Liver (tissue), 9 donors: Measurements from ENCODE around the gene ADTRP. TPM values are rescaled to one million over a fixed set of nuclear protein-coding genes. Genes with fewer than 3 reads are reported as not detected.

Experiments used
- DNase-seq: peaks from one replicate; pipeline ENCODE4 v3.0.0-alpha.2; 2017; ENCODE audit warnings: low spot score
- H3K27ac ChIP-seq, 2 donors: one replicate each; pipeline ENCODE4 v1.7.0; 2013; ENCODE audit warnings: inconsistent platforms in 2 of 2, low read length in 2 of 2, control low read depth in 1 of 2, low read depth in 1 of 2, mild to moderate bottlenecking in 1 of 2
- H3K27me3 ChIP-seq, 4 donors: one replicate each; pipeline versions ENCODE4 v1.6.1 to v1.7.0; 2013; ENCODE audit warnings: low read length in 3 of 4, inconsistent platforms in 1 of 4, mild to moderate bottlenecking in 1 of 4, moderate library complexity in 1 of 4; ENCODE audit not compliant: control insufficient read depth in 4 of 4, insufficient read depth in 4 of 4
- H3K36me3 ChIP-seq, 4 donors: one replicate each; pipeline versions ENCODE4 v1.6.1 to v1.7.0; 2013; ENCODE audit warnings: low read length in 3 of 4, mild to moderate bottlenecking in 3 of 4, low read depth in 1 of 4, moderate library complexity in 1 of 4; ENCODE audit not compliant: control insufficient read depth in 4 of 4, insufficient read depth in 3 of 4
- H3K4me1 ChIP-seq, 4 donors: one replicate each; pipeline versions ENCODE4 v1.6.1 to v1.7.0; 2013; ENCODE audit warnings: low read length in 3 of 4, mild to moderate bottlenecking in 3 of 4, moderate library complexity in 1 of 4; ENCODE audit not compliant: control insufficient read depth in 4 of 4, insufficient read depth in 4 of 4
- H3K4me3 ChIP-seq, 3 donors: one replicate each; pipeline versions ENCODE4 v1.6.1 to v1.7.0; 2013; ENCODE audit warnings: low read length in 3 of 3, control low read depth in 1 of 3, low read depth in 1 of 3, mild to moderate bottlenecking in 1 of 3
- H3K9ac ChIP-seq, 2 donors: one replicate each; pipeline ENCODE4 v1.7.0; 2013; ENCODE audit warnings: low read length in 2 of 2, mild to moderate bottlenecking in 2 of 2, moderate library complexity in 2 of 2, control low read depth in 1 of 2, low read depth in 1 of 2
- H3K9me3 ChIP-seq, 4 donors: one replicate each; pipeline versions ENCODE4 v1.6.1 to v1.7.0; 2013; ENCODE audit warnings: low read length in 3 of 4; ENCODE audit not compliant: control insufficient read depth in 4 of 4
- FOXA1 ChIP-seq: IDR thresholded peaks from 2 replicates; pipeline ENCODE4 v1.6.1; 2016; ENCODE audit warnings: antibody characterized with exemption
- FOXA2 ChIP-seq: IDR thresholded peaks from 2 replicates; pipeline ENCODE4 v1.6.1; 2016; ENCODE audit warnings: antibody characterized with exemption
- NR2F2 ChIP-seq: IDR thresholded peaks from 2 replicates; pipeline ENCODE4 v1.6.1; 2016; ENCODE audit warnings: antibody characterized with exemption
- RAD21 ChIP-seq, 2 donors: IDR thresholded peaks; 2 replicates each; pipeline ENCODE4 v1.6.1; 2016; ENCODE audit warnings: antibody characterized with exemption in 2 of 2, mild to moderate bottlenecking in 2 of 2
- RXRA ChIP-seq, 2 donors: IDR thresholded peaks; 2 replicates each; pipeline ENCODE4 v1.6.1; 2017 to 2018; ENCODE audit warnings: antibody characterized with exemption in 2 of 2, mild to moderate bottlenecking in 1 of 2
- SP1 ChIP-seq: IDR thresholded peaks from 2 replicates; pipeline ENCODE4 v1.6.1; 2018; ENCODE audit warnings: antibody characterized with exemption, mild to moderate bottlenecking
- TAF1 ChIP-seq: conservative IDR thresholded peaks from 2 replicates; pipeline ENCODE4 v1.6.1; 2016; ENCODE audit warnings: antibody characterized with exemption, mild to moderate bottlenecking
- YY1 ChIP-seq: IDR thresholded peaks from 2 replicates; pipeline ENCODE4 v1.6.1; 2016; ENCODE audit warnings: antibody characterized with exemption, mild to moderate bottlenecking
- WGBS: extraction: QIAGEN DNeasy Blood & Tissue Kit; methylation state at CpG from one replicate; pipeline ENCODE4 v1.1.7; 2013; 5-methylcytosine and 5-hydroxymethylcytosine counted together
- polyA plus RNA-seq, 2 donors: library from polyadenylated mRNA; stranded (reverse) in 1 of 2; unstranded in 1 of 2; fragments of 200-250 nt in 1 of 2; fragments of >200 nt in 1 of 2; fragmentation: Nextera tagmentation in 1 of 2; extraction: Ambion mirVana in 1 of 2; gene quantifications; one replicate each; pipeline versions ENCODE4 v1.2.1 to v1.2.3, GENCODE V29; 2013 to 2015
- total RNA-seq, 2 donors: library from RNA; depleted of rRNA; stranded (reverse); fragments of >200 nt; gene quantifications; one replicate each; pipeline ENCODE4 v1.2.3, GENCODE V29; 2014
- TF ChIP-seq, protein P1 (sequence below): IDR thresholded peaks from 2 replicates; pipeline ENCODE4 v1.6.1; 2016; ENCODE audit warnings: antibody characterized with exemption
- TF ChIP-seq, protein P2 (sequence below): IDR thresholded peaks from 2 replicates; pipeline ENCODE4 v1.6.1; 2016; ENCODE audit warnings: antibody characterized with exemption, mild to moderate bottlenecking
- TF ChIP-seq, protein P3 (sequence below): IDR thresholded peaks from 2 replicates; pipeline ENCODE4 v1.6.1; 2016; ENCODE audit warnings: antibody characterized with exemption
- donor health status: healthy.
- donor health status: healthy.
- donor health status: healthy.
- donor health status: healthy.
- donor health status: healthy.

ADTRP gene
- total and polyA plus RNA-seq, 4 donors, result 0.21 to 2.0 (median 0.50) TPM; not detected in 1

DNA sequence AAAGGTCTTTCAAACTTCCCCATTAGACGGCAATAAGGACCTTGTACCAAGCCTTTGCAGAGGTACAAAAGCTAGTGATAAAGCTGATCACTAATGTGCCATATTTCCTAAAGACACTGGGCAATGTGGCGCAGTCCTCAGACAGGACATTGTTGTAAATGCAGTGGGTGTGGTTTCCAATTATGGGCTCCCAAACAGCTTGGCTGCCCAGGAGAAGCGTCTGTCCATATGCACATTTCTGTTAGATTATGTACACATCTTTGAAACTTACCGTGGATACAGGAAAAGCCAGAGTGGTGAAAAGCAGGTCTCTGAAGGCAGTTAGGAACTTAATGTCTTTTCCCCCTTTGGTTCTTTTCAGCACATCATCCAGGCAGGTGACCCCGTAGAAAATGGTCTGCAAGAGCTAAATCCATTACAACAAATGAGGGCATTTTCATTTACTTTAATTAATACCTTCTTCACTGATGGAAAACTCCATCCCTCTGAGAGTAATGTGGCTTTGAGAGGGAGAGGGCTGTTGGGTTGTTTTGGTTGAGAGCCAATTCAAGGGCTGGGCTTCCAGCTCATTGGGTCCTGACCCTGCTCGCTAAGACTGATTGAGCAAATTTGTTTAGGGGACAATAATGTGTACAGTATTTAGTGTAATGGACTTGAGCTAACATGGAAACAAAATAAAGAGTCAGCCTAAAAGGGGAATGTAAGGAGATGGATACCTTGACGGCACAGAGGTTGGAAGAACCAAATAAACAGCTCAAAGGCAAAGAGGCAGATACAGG is 10.4 kb downstream of the ADTRP start:
- H3K4me3 ChIP-seq, result no peak overlapping the region
- no peaks in the 10 kb centered on the region for H3K27me3 ChIP-seq
- no peaks in the 10 kb centered on the region for H3K4me1 ChIP-seq
- TF ChIP-seq NR2F2, result no peak
- TF ChIP-seq, protein P1, sequence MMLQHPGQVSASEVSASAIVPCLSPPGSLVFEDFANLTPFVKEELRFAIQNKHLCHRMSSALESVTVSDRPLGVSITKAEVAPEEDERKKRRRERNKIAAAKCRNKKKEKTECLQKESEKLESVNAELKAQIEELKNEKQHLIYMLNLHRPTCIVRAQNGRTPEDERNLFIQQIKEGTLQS, result no peak
- no peak for TF ChIP-seq FOXA2
- no peak for TF ChIP-seq TAF1
- no peak for TF ChIP-seq RAD21 (IDR thresholded peaks at IDR 0.05)
- H3K9me3 ChIP-seq, result no peaks in the 10 kb centered on the region
- no peak overlapping the region for H3K27ac ChIP-seq
- 90% methylated on average over 7 of the region's 7 CpGs for WGBS
- no peaks in the 10 kb centered on the region for H3K36me3 ChIP-seq
- no peak for DNase-seq
- no peak overlapping the region for H3K9ac ChIP-seq

DNA sequence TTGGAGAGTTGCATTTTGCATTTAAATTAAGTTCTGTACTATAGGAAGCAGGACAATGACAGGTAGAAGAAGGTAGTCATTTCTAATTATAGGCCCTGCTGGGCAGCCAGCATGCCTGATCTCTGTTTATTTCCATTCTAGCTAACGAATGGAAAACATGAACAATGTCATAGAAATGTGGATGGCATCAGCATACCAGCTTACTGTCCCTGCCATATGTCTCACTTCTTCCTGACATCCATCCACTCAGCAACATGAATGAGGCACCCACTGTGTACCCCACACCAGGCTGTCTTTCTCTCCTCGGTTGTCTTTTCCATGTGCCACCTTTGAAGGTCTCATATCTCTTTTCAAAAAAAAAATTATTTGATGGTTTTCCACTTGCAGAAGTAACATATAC is 11.1 kb downstream of the ADTRP start:
- no peak overlapping the region for H3K4me3 ChIP-seq
- no peaks in the 10 kb centered on the region for H3K36me3 ChIP-seq
- no peak for DNase-seq
- H3K27me3 ChIP-seq, result no peaks in the 10 kb centered on the region
- no peaks in the 10 kb centered on the region for H3K4me1 ChIP-seq
- H3K27ac ChIP-seq, result no peak overlapping the region
- 95% methylated on average over 2 of the region's 2 CpGs for WGBS
- TF ChIP-seq, protein P1, result no peak
- TF ChIP-seq RAD21 (IDR thresholded peaks at IDR 0.05), result no peak
- TF ChIP-seq FOXA1, result no peak
- TF ChIP-seq, protein P2, sequence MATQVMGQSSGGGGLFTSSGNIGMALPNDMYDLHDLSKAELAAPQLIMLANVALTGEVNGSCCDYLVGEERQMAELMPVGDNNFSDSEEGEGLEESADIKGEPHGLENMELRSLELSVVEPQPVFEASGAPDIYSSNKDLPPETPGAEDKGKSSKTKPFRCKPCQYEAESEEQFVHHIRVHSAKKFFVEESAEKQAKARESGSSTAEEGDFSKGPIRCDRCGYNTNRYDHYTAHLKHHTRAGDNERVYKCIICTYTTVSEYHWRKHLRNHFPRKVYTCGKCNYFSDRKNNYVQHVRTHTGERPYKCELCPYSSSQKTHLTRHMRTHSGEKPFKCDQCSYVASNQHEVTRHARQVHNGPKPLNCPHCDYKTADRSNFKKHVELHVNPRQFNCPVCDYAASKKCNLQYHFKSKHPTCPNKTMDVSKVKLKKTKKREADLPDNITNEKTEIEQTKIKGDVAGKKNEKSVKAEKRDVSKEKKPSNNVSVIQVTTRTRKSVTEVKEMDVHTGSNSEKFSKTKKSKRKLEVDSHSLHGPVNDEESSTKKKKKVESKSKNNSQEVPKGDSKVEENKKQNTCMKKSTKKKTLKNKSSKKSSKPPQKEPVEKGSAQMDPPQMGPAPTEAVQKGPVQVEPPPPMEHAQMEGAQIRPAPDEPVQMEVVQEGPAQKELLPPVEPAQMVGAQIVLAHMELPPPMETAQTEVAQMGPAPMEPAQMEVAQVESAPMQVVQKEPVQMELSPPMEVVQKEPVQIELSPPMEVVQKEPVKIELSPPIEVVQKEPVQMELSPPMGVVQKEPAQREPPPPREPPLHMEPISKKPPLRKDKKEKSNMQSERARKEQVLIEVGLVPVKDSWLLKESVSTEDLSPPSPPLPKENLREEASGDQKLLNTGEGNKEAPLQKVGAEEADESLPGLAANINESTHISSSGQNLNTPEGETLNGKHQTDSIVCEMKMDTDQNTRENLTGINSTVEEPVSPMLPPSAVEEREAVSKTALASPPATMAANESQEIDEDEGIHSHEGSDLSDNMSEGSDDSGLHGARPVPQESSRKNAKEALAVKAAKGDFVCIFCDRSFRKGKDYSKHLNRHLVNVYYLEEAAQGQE, result no peak
- H3K9ac ChIP-seq, result no peak overlapping the region
- H3K9me3 ChIP-seq, result no peaks in the 10 kb centered on the region

DNA sequence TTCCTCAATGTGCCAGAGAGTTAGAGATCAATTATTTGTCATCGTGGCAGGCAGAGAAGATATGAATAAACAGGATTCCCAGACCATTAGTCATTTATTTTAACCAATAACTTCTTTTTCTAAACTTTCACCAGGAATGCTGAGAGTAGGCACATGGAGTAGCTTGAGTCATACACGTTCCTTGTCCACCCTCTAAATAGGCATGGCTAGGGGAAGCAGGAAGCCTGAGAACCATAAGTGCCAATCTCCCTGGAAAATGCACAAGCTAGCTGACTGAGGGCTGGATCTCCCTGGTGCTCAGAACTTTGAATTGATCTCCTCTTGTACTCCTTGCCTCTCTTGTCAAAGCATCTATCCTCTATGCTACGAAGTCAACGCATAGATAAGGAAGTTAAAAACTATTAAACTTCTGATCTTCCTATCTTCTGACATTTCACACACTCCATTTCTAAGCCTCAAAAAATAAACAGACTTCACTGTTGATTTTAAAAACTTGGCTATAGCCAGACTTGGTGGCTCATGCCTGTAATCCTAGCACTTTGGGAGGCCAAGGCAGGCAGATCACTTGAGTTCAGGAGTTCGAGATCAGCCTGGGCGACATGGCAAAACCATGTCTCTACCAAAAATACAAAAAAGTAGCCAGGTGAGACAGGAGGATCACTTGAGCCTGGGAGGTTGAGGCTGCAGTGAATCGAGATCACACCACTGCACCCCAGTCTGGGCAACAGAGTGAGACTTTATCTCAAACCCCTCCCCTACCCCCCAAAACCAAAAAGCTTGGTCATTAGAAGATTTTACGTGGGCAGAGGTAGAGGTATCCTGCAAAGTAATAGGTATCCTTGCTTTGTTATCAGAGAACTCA is 11.8 kb downstream of the ADTRP start:
- no peak for DNase-seq
- TF ChIP-seq RXRA (IDR thresholded peaks at IDR 0.05) (no peak), YY1 (no peak), SP1 (no peak)
- TF ChIP-seq, protein P3, sequence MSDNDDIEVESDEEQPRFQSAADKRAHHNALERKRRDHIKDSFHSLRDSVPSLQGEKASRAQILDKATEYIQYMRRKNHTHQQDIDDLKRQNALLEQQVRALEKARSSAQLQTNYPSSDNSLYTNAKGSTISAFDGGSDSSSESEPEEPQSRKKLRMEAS, result no peak
- no peaks in the 10 kb centered on the region for H3K36me3 ChIP-seq
- no peak overlapping the region for H3K27ac ChIP-seq
- WGBS, result 76% methylated on average over 8 of the region's 8 CpGs
- no peak overlapping the region for H3K4me3 ChIP-seq
- H3K4me1 ChIP-seq, result no peaks in the 10 kb centered on the region
- no peak overlapping the region for H3K9ac ChIP-seq
- no peaks in the 10 kb centered on the region for H3K27me3 ChIP-seq
- H3K9me3 ChIP-seq, result no peaks in the 10 kb centered on the region
